HCT116 (cell line): ENCODE data around the gene ADD3. TPM values are rescaled to one million over a fixed set of nuclear protein-coding genes. Genes with fewer than 3 reads are reported as not detected.

ENCODE experiments used
- ATAC-seq: fragments of 200-7000 bp; cut with Tn5 transposase; 2 replicates; pipeline ENCODE4 v1.9.1; 2020; ENCODE audit warnings: mild to moderate bottlenecking, moderate library complexity
- BruUV-seq: library from RNA; stranded (reverse); fragments of 400-500 nt; replicated peaks from 2 replicates; lab custom pipeline; 2021; lab: Mats Ljungman, UMichigan
- CTCF ChIA-PET: fragments of 300-600 bp; sonication (Branson Sonifier 250); formaldehyde crosslinking; loops from one replicate; lab custom pipeline; 2021; ENCODE audit warnings: antibody characterized with exemption; lab: Charles Lee
- POLR2A ChIA-PET: fragments of 300-600, 350-600 bp; sonication (Branson Sonifier 250); formaldehyde crosslinking; loops from one replicate; lab custom pipeline; 2021; ENCODE audit warnings: antibody characterized with exemption; lab: Charles Lee
- RAD21 ChIA-PET, 2 experiments: fragments of 300-600 bp; sonication (Branson Sonifier 250); formaldehyde crosslinking; loops; one replicate each; lab custom pipeline; 2023; ENCODE audit warnings: low total read pairs in 2 of 2; ENCODE audit not compliant: uncharacterized antibody in 2 of 2, unreplicated experiment in 2 of 2, low non-redundant PET in 1 of 2; lab: Charles Lee
- DNase-seq: peaks from one replicate; pipeline ENCODE4 v3.0.0-alpha.2; 2010; ENCODE audit warnings: low read depth, low spot score
- H2AFZ ChIP-seq: fragments of 200-600 bp; shearing (Covaris generic), sonication (generic); 2 replicates; pipeline ENCODE4 v1.6.1; 2017; ENCODE audit warnings: low read depth, mixed run types, mixed read lengths, antibody characterized with exemption, low read length; ENCODE audit not compliant: poor library complexity, severe bottlenecking
- H3K27ac ChIP-seq: 2 replicates; pipeline ENCODE4 v1.5.1; 2012; ENCODE audit warnings: low read depth, low read length
- H3K27me3 ChIP-seq: fragments of 200-600 bp; sonication (generic); 2 replicates; pipeline ENCODE4 v1.6.1; 2016; ENCODE audit warnings: mixed run types, low read length, mixed read lengths; ENCODE audit not compliant: insufficient read depth
- H3K36me3 ChIP-seq, 2 experiments: fragments of 200-500 bp in 1 of 2; fragments of 200-600 bp in 1 of 2; sonication (Bioruptor generic) in 1 of 2; sonication (generic) in 1 of 2; 2 replicates each; pipeline versions ENCODE4 v1.5.1 to v1.6.1; 2014 to 2016; ENCODE audit warnings: low read length in 2 of 2, inconsistent platforms in 1 of 2, mixed read lengths in 1 of 2, mixed run types in 1 of 2; ENCODE audit not compliant: insufficient read depth in 2 of 2, control insufficient read depth in 1 of 2
- H3K4me1 ChIP-seq, 2 experiments: fragments of 200-600 bp in 1 of 2; sonication (generic) in 1 of 2; 2 replicates each; pipeline versions ENCODE4 v1.5.1 to v1.6.1; 2012 to 2017; ENCODE audit warnings: low read length in 2 of 2, inconsistent platforms in 1 of 2, mild to moderate bottlenecking in 1 of 2, mixed read lengths in 1 of 2, mixed run types in 1 of 2, moderate library complexity in 1 of 2; ENCODE audit not compliant: insufficient read depth in 2 of 2, control insufficient read depth in 1 of 2
- H3K4me2 ChIP-seq: fragments of 200-600 bp; sonication (generic); 2 replicates; pipeline ENCODE4 v1.6.1; 2017; ENCODE audit warnings: mixed run types, low read length, mixed read lengths
- H3K4me3 ChIP-seq, 2 experiments: fragments of 200-600 bp in 1 of 2; sonication (generic) in 1 of 2; replicated peaks in 1 of 2; 2 replicates each; pipeline ENCODE4 v1.5.1; 2011 to 2016; ENCODE audit warnings: low read length in 2 of 2, control low read depth in 1 of 2, low read depth in 1 of 2, mild to moderate bottlenecking in 1 of 2, mixed read lengths in 1 of 2, mixed run types in 1 of 2
- H3K79me2 ChIP-seq: fragments of 200-600 bp; sonication (generic); 2 replicates; pipeline ENCODE4 v1.6.1; 2017; ENCODE audit warnings: mild to moderate bottlenecking, mixed run types, low read length, moderate library complexity, mixed read lengths; ENCODE audit not compliant: insufficient read depth
- H3K9ac ChIP-seq: fragments of 200-600 bp; sonication (generic); 2 replicates; pipeline ENCODE4 v1.6.1; 2016; ENCODE audit warnings: low read length, mixed read lengths
- H3K9me2 ChIP-seq: fragments of 200-600 bp; sonication (generic), shearing (Covaris generic); 2 replicates; pipeline ENCODE4 v1.6.1; 2017; ENCODE audit warnings: mixed run types, mild to moderate bottlenecking, moderate library complexity; ENCODE audit not compliant: insufficient read depth
- H3K9me3 ChIP-seq, 2 experiments: fragments of 200-500 bp in 1 of 2; fragments of 200-600 bp in 1 of 2; sonication (Bioruptor generic) in 1 of 2; sonication (generic) in 1 of 2; 2 replicates each; pipeline ENCODE4 v1.6.1; 2014 to 2017; ENCODE audit warnings: low read length in 2 of 2, mixed read lengths in 2 of 2, inconsistent platforms in 1 of 2, low read depth in 1 of 2, mild to moderate bottlenecking in 1 of 2, mixed run types in 1 of 2, moderate library complexity in 1 of 2; ENCODE audit not compliant: control insufficient read depth in 1 of 2, insufficient read depth in 1 of 2
- H4K20me1 ChIP-seq: fragments of 200-600 bp; sonication (generic), shearing (Covaris generic); 2 replicates; pipeline ENCODE4 v1.6.1; 2017; ENCODE audit warnings: mixed run types, mild to moderate bottlenecking, moderate library complexity; ENCODE audit not compliant: insufficient read depth
- CEBPB ChIP-seq: IDR thresholded peaks from 2 replicates; pipeline ENCODE4 v1.6.1; 2012; ENCODE audit warnings: low read depth
- EGR1 ChIP-seq: IDR thresholded peaks from 2 replicates; pipeline ENCODE4 v1.6.1; 2012; ENCODE audit warnings: low read depth
- ELF1 ChIP-seq: IDR thresholded peaks from 2 replicates; pipeline ENCODE4 v1.6.1; 2012; ENCODE audit warnings: low read depth, borderline replicate concordance
- EZH2 ChIP-seq: fragments of 200-600 bp; sonication (generic); IDR thresholded peaks from 2 replicates; pipeline ENCODE4 v1.6.1; 2017; ENCODE audit warnings: antibody characterized with exemption, mixed run types
- FOSL1 ChIP-seq: IDR thresholded peaks from 2 replicates; pipeline ENCODE4 v1.6.1; 2012; ENCODE audit warnings: low read depth
- JUND ChIP-seq: IDR thresholded peaks from 2 replicates; pipeline ENCODE4 v1.6.1; 2012
- POLR2AphosphoS5 ChIP-seq: IDR thresholded peaks from 2 replicates; pipeline ENCODE4 v1.6.1; 2011; ENCODE audit warnings: mild to moderate bottlenecking, low read depth, low read length, moderate library complexity
- ZFX ChIP-seq: fragments of 450-650 bp; IDR thresholded peaks from 2 replicates; pipeline ENCODE4 v1.6.1; 2017
- intact Hi-C: fragments of 100-400 bp; cut with micrococcal nuclease; formaldehyde crosslinking; loops from 2 replicates; pipeline ENCODE4 v1.10.0; 2022
- total RNA-seq: library from RNA; stranded (reverse); gene quantifications from one replicate; pipeline ENCODE4 v1.2.1, GENCODE V29; 2021; ENCODE audit not compliant: unreplicated experiment
- TF ChIP-seq, protein P1 (sequence below): IDR thresholded peaks from 2 replicates; pipeline ENCODE4 v1.6.1; 2011; ENCODE audit warnings: mild to moderate bottlenecking, low read length, moderate library complexity; ENCODE audit not compliant: insufficient replicate concordance; ENCODE audit errors: extremely low read depth
- TF ChIP-seq, protein P2 (sequence below): IDR thresholded peaks from 2 replicates; pipeline ENCODE4 v1.6.1; 2012
- TF ChIP-seq, protein P3 (sequence below), 3 experiments: fragments of 200-600 bp in 1 of 3; sonication (generic) in 1 of 3; IDR thresholded peaks in 2 of 3; conservative IDR thresholded peaks in 1 of 3; 2 replicates each; pipeline ENCODE4 v1.5.1; 2012 to 2017; ENCODE audit warnings: low read depth in 2 of 3, low read length in 2 of 3, antibody characterized with exemption in 1 of 3, borderline replicate concordance in 1 of 3, control low read depth in 1 of 3, mild to moderate bottlenecking in 1 of 3, mixed read lengths in 1 of 3, mixed run types in 1 of 3, moderate library complexity in 1 of 3; ENCODE audit not compliant: insufficient read depth in 1 of 3

Gene ADD3
- total RNA-seq, 1 experiment from 2014 or later: 41.1 TPM

DNA sequence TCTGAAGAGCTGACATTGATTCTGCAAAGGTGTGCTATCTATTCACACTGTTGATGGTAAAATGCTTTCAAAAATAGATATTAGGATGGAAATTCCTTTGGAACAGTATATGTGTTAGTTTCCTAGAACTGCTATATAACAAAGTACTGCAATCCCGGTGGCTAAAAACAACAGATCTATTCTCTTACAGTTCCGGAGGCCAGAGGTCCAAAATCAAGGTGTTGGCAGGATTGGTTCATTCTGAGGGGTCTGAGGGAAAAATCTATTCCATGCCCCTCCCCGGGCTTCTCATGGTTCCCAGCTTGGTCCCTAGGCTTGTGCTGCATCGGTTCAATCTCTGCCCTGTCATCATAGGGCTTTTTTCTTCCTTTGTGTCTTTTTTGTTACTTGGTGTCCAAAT, 79.9 kb downstream of the ADD3 start:
- ChIA-PET RAD21 (no interaction called here), POLR2A (no interaction called here), CTCF (no interaction called here)
- Histone ChIP-seq H3K9me3 (no peaks in the 10 kb centered on the region), H3K4me2 (no peak overlapping the region), H4K20me1 (no peaks in the 10 kb centered on the region), H3K9ac (no peak overlapping the region), H3K27ac (no peak overlapping the region), H3K27me3 (no peaks in the 10 kb centered on the region), H3K79me2 (no peaks in the 10 kb centered on the region), H2AFZ (no peak overlapping the region), H3K4me3 (no peak overlapping the region), H3K36me3 (no peaks in the 10 kb centered on the region), H3K4me1 (no peaks in the 10 kb centered on the region), H3K9me2 (no peaks in the 10 kb centered on the region)
- DNase-seq (no peak), ATAC-seq (no peak)
- TF ChIP-seq CEBPB: no peak
- TF ChIP-seq, protein P1, sequence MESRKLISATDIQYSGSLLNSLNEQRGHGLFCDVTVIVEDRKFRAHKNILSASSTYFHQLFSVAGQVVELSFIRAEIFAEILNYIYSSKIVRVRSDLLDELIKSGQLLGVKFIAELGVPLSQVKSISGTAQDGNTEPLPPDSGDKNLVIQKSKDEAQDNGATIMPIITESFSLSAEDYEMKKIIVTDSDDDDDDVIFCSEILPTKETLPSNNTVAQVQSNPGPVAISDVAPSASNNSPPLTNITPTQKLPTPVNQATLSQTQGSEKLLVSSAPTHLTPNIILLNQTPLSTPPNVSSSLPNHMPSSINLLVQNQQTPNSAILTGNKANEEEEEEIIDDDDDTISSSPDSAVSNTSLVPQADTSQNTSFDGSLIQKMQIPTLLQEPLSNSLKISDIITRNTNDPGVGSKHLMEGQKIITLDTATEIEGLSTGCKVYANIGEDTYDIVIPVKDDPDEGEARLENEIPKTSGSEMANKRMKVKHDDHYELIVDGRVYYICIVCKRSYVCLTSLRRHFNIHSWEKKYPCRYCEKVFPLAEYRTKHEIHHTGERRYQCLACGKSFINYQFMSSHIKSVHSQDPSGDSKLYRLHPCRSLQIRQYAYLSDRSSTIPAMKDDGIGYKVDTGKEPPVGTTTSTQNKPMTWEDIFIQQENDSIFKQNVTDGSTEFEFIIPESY: no peak
- no peak for TF ChIP-seq EGR1
- TF ChIP-seq, protein P2, sequence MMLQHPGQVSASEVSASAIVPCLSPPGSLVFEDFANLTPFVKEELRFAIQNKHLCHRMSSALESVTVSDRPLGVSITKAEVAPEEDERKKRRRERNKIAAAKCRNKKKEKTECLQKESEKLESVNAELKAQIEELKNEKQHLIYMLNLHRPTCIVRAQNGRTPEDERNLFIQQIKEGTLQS: no peak
- TF ChIP-seq ZFX: no peak
- no peak for TF ChIP-seq POLR2AphosphoS5
- TF ChIP-seq, protein P3, sequence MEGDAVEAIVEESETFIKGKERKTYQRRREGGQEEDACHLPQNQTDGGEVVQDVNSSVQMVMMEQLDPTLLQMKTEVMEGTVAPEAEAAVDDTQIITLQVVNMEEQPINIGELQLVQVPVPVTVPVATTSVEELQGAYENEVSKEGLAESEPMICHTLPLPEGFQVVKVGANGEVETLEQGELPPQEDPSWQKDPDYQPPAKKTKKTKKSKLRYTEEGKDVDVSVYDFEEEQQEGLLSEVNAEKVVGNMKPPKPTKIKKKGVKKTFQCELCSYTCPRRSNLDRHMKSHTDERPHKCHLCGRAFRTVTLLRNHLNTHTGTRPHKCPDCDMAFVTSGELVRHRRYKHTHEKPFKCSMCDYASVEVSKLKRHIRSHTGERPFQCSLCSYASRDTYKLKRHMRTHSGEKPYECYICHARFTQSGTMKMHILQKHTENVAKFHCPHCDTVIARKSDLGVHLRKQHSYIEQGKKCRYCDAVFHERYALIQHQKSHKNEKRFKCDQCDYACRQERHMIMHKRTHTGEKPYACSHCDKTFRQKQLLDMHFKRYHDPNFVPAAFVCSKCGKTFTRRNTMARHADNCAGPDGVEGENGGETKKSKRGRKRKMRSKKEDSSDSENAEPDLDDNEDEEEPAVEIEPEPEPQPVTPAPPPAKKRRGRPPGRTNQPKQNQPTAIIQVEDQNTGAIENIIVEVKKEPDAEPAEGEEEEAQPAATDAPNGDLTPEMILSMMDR (IDR thresholded peaks at IDR 0.05 in 2 of 3, conservative IDR thresholded peaks at IDR 0.05 in 1 of 3; ENCODE audit: borderline replicate concordance in 1 of 3, insufficient read depth in 1 of 3, low read depth in 2 of 3, low read length in 2 of 3): no peak
- TF ChIP-seq EZH2: no peak
- TF ChIP-seq JUND: no peak
- no peak for TF ChIP-seq FOSL1
- TF ChIP-seq ELF1: no peak
- BruUV-seq: no TSS peak
- intact Hi-C loops: no loop called here
